H1 (cell line): ENCODE results near the gene ENPEP. TPM values are rescaled to one million over a fixed set of nuclear protein-coding genes. Genes with fewer than 3 reads are reported as not detected.

Source experiments
- CTCF ChIA-PET: fragments of 300-600 bp; sonication (Branson Sonifier 250); formaldehyde crosslinking; loops from one replicate; lab custom pipeline; 2021; ENCODE audit not compliant: partially characterized antibody; lab: Charles Lee
- POLR2A ChIA-PET: fragments of 300-600 bp; sonication (Branson Sonifier 250); formaldehyde crosslinking; loops from one replicate; lab custom pipeline; 2021; ENCODE audit warnings: inconsistent platforms; ENCODE audit not compliant: partially characterized antibody; lab: Charles Lee
- DNase-seq, 2 experiments: peaks; one replicate each; pipeline versions ENCODE4 v3.0.0 to v3.0.0-alpha.2; 2010 to 2022; ENCODE audit warnings: low spot score in 2 of 2, low read depth in 1 of 2, mixed read lengths in 1 of 2
- FAIRE-seq: peaks from 2 replicates; lab custom pipeline; 2011; peaks lifted over from hg19 to GRCh38; lab: Jason Lieb, UNC
- H2AFZ ChIP-seq: 2 replicates; pipeline ENCODE4 v1.8.1; 2012; ENCODE audit warnings: low read length, inconsistent platforms
- H2AK5ac ChIP-seq: 2 replicates; pipeline ENCODE4 v1.6.1; 2013; ENCODE audit warnings: low read depth, low read length
- H2BK120ac ChIP-seq: replicated peaks from 2 replicates; pipeline ENCODE3; 2013; ENCODE audit warnings: low read depth, low read length, inconsistent platforms
- H2BK12ac ChIP-seq: 2 replicates; pipeline ENCODE4 v1.6.1; 2013; ENCODE audit warnings: low read depth, low read length
- H2BK15ac ChIP-seq: 2 replicates; pipeline ENCODE4 v1.6.1; 2013; ENCODE audit warnings: low read length
- H2BK20ac ChIP-seq: 2 replicates; pipeline ENCODE4 v1.6.1; 2013; ENCODE audit warnings: low read length
- H2BK5ac ChIP-seq: 2 replicates; pipeline ENCODE4 v1.6.1; 2013; ENCODE audit warnings: low read depth, low read length
- H3K14ac ChIP-seq: 2 replicates; pipeline ENCODE4 v1.6.1; 2013; ENCODE audit warnings: inconsistent platforms; ENCODE audit not compliant: insufficient read length
- H3K18ac ChIP-seq: 2 replicates; pipeline ENCODE4 v1.6.1; 2013; ENCODE audit warnings: low read length; ENCODE audit errors: extremely low read depth
- H3K23ac ChIP-seq: 2 replicates; pipeline ENCODE4 v1.6.1; 2013; ENCODE audit warnings: inconsistent platforms; ENCODE audit not compliant: insufficient read length
- H3K23me2 ChIP-seq: 2 replicates; pipeline ENCODE4 v1.6.1; 2013; ENCODE audit warnings: low read depth, low read length
- H3K27ac ChIP-seq: 2 replicates; pipeline ENCODE4 v1.6.1; 2011; ENCODE audit warnings: low read depth, low read length, inconsistent platforms
- H3K27me3 ChIP-seq, 4 experiments: replicated peaks in 1 of 4; 1 replicate in 1 of 4; 2 replicates in 3 of 4; pipeline versions ENCODE4 v1.6.1 to v1.8.1; 2011 to 2013; ENCODE audit warnings: low read length in 3 of 4, mild to moderate bottlenecking in 3 of 4, inconsistent platforms in 2 of 4, mixed read lengths in 2 of 4, moderate library complexity in 1 of 4; ENCODE audit not compliant: control insufficient read depth in 3 of 4, insufficient read depth in 3 of 4; ENCODE audit errors: extremely low read depth in 1 of 4
- H3K36me3 ChIP-seq, 4 experiments: 2 replicates each; pipeline versions ENCODE4 v1.6.1 to v1.8.1; 2011 to 2013; ENCODE audit warnings: mild to moderate bottlenecking in 4 of 4, low read length in 3 of 4, moderate library complexity in 2 of 4, control low read depth in 1 of 4, inconsistent platforms in 1 of 4; ENCODE audit not compliant: insufficient read depth in 4 of 4, control insufficient read depth in 2 of 4
- H3K4ac ChIP-seq: replicated peaks from 2 replicates; pipeline ENCODE3; 2013; ENCODE audit warnings: low read length, low read depth, mixed read lengths, inconsistent platforms; ENCODE audit not compliant: insufficient read length
- H3K4me1 ChIP-seq, 4 experiments: replicated peaks in 1 of 4; 1 replicate in 1 of 4; 2 replicates in 3 of 4; pipeline versions ENCODE4 v1.6.1 to v1.8.1; 2011 to 2013; ENCODE audit warnings: low read length in 3 of 4, inconsistent platforms in 2 of 4, mixed read lengths in 1 of 4; ENCODE audit not compliant: insufficient read depth in 4 of 4, control insufficient read depth in 3 of 4
- H3K4me2 ChIP-seq, 2 experiments: 2 replicates each; pipeline versions ENCODE4 v1.6.1 to v1.8.1; 2011 to 2013; ENCODE audit warnings: low read depth in 2 of 2, low read length in 2 of 2, control low read depth in 1 of 2, inconsistent platforms in 1 of 2, mild to moderate bottlenecking in 1 of 2; ENCODE audit not compliant: insufficient read depth in 1 of 2
- H3K4me3 ChIP-seq, 4 experiments: fragments of 200-600, 300-600 bp in 1 of 4; sonication (generic), shearing (Covaris generic), sonication (Bioruptor Twin) in 1 of 4; 2 replicates each; pipeline versions ENCODE4 v1.5.1 to v1.8.1; 2011 to 2016; ENCODE audit warnings: low read length in 4 of 4, low read depth in 3 of 4, control low read depth in 2 of 4, inconsistent platforms in 2 of 4, mild to moderate bottlenecking in 2 of 4, mixed read lengths in 1 of 4, moderate library complexity in 1 of 4; ENCODE audit not compliant: insufficient read depth in 2 of 4; ENCODE audit errors: extremely low read depth in 1 of 4
- H3K56ac ChIP-seq: replicated peaks from 2 replicates; pipeline ENCODE3; 2013; ENCODE audit warnings: low read depth, mild to moderate bottlenecking, mixed read lengths, low read length, inconsistent platforms; ENCODE audit not compliant: insufficient read length
- H3K79me1 ChIP-seq: 2 replicates; pipeline ENCODE4 v1.6.1; 2013; ENCODE audit warnings: low read depth, low read length, control low read depth
- H3K79me2 ChIP-seq, 2 experiments: 2 replicates each; pipeline versions ENCODE4 v1.6.1 to v1.8.1; 2012 to 2013; ENCODE audit warnings: low read length in 2 of 2, mild to moderate bottlenecking in 2 of 2, inconsistent platforms in 1 of 2; ENCODE audit not compliant: insufficient read depth in 2 of 2, control insufficient read depth in 1 of 2
- H3K9ac ChIP-seq, 4 experiments: replicated peaks in 1 of 4; 1 replicate in 1 of 4; 2 replicates in 3 of 4; pipeline versions ENCODE4 v1.6.1 to v1.8.1; 2011 to 2013; ENCODE audit warnings: low read depth in 3 of 4, low read length in 3 of 4, control low read depth in 2 of 4, mild to moderate bottlenecking in 2 of 4, moderate library complexity in 2 of 4, inconsistent platforms in 1 of 4; ENCODE audit errors: extremely low read depth in 1 of 4
- H3K9me3 ChIP-seq, 2 experiments: 2 replicates each; pipeline versions ENCODE4 v1.6.1 to v1.8.1; 2012 to 2013; ENCODE audit warnings: mild to moderate bottlenecking in 2 of 2, moderate library complexity in 2 of 2, control low read depth in 1 of 2, inconsistent platforms in 1 of 2, low read depth in 1 of 2, low read length in 1 of 2, mixed read lengths in 1 of 2; ENCODE audit not compliant: insufficient read depth in 2 of 2
- H4K20me1 ChIP-seq, 2 experiments: replicated peaks in 1 of 2; 2 replicates each; pipeline versions ENCODE3 to v1.8.1; 2011 to 2013; ENCODE audit warnings: inconsistent platforms in 2 of 2, low read length in 2 of 2, mild to moderate bottlenecking in 1 of 2; ENCODE audit not compliant: insufficient read depth in 2 of 2, control insufficient read depth in 1 of 2
- H4K5ac ChIP-seq: 2 replicates; pipeline ENCODE4 v1.6.1; 2013; ENCODE audit warnings: low read length, low read depth, mixed read lengths, inconsistent platforms; ENCODE audit not compliant: insufficient read length
- H4K8ac ChIP-seq: 2 replicates; pipeline ENCODE4 v1.8.0; 2013; ENCODE audit warnings: mild to moderate bottlenecking, moderate library complexity, low read length, inconsistent platforms; ENCODE audit not compliant: insufficient read depth; ENCODE audit errors: extremely low read depth
- H4K91ac ChIP-seq: replicated peaks from 2 replicates; pipeline ENCODE3; 2013; ENCODE audit warnings: low read length, mixed read lengths, inconsistent platforms; ENCODE audit not compliant: insufficient read length
- BACH1 ChIP-seq: IDR thresholded peaks from 2 replicates; pipeline ENCODE4 v1.6.1; 2012; ENCODE audit warnings: low read length, improper control_type of control experiment
- CTBP2 ChIP-seq: IDR thresholded peaks from 2 replicates; pipeline ENCODE4 v1.7.0; 2011; ENCODE audit warnings: borderline replicate concordance, mild to moderate bottlenecking, moderate library complexity, mixed read lengths, low read length; ENCODE audit not compliant: insufficient read depth, insufficient read length
- SIN3A ChIP-seq, 2 experiments: IDR thresholded peaks in 1 of 2; conservative IDR thresholded peaks in 1 of 2; 2 replicates each; pipeline ENCODE4 v1.6.1; 2011 to 2012; ENCODE audit warnings: low read length in 2 of 2, improper control_type of control experiment in 1 of 2, low read depth in 1 of 2, mild to moderate bottlenecking in 1 of 2
- TCF12 ChIP-seq: IDR thresholded peaks from 2 replicates; pipeline ENCODE4 v1.6.1; 2011; ENCODE audit warnings: low read depth, mild to moderate bottlenecking, low read length
- WGBS, 2 experiments: shearing (Covaris generic) in 1 of 2; methylation state at CpG; one replicate each; pipeline versions ENCODE4 v1.1.6 to v1.1.7; 2013 to 2015; ENCODE audit warnings: low lambda C conversion rate in 2 of 2, mixed read lengths in 2 of 2, inconsistent platforms in 1 of 2, low coverage in 1 of 2, missing lambda C conversion rate in 1 of 2; ENCODE audit not compliant: insufficient replicate concordance in 2 of 2, insufficient coverage in 1 of 2, insufficient read length in 1 of 2; ENCODE audit errors: extremely low coverage in 1 of 2, missing lambda C conversion rate in 1 of 2; 5-methylcytosine and 5-hydroxymethylcytosine counted together
- polyA plus RNA-seq, 7 experiments: library from polyadenylated mRNA; depleted of rRNA in 3 of 7; stranded (reverse) in 5 of 7; unstranded in 2 of 7; fragments of >200 nt in 5 of 7; fragments of 200-250 nt in 2 of 7; gene quantifications; 1 replicate in 5 of 7; 2 replicates in 1 of 7; 4 replicates in 1 of 7; pipeline versions ENCODE4 v1.2.1 to v1.2.3, GENCODE V29; 2011 to 2013; ENCODE audit warnings: missing spikeins in 2 of 7, mixed read lengths in 2 of 7
- total RNA-seq: library from RNA; stranded (reverse); fragmentation: NEBNext Ultra II Directional; extraction: Animal tissue kit (Norgen Biotek cat#: 25700); gene quantifications from 2 replicates; pipeline ENCODE4 v1.2.1, GENCODE V29; 2021
- TF ChIP-seq, protein P1 (sequence below): IDR thresholded peaks from 2 replicates; pipeline ENCODE4 v1.6.1; 2012; ENCODE audit warnings: inconsistent platforms
- TF ChIP-seq, protein P2 (sequence below): IDR thresholded peaks from 2 replicates; pipeline ENCODE4 v1.6.1; 2012; ENCODE audit warnings: inconsistent platforms

The ENPEP gene
- total and polyA plus RNA-seq, 2 of the 8 experiments (the other 6 are each of a cell fraction or from before 2014, with no cell fraction given) = 0.09 to 0.61 TPM

GRCh38 chr4:110489901-110490508 lies 14.1 kb downstream of the ENPEP start:
- Histone ChIP-seq H3K79me1 (no peaks in the 10 kb centered on the region), H3K56ac (no peak overlapping the region), H3K4me3 (no peak overlapping the region), H4K8ac (no peak overlapping the region), H2BK20ac (no peak overlapping the region), H2AK5ac (no peak overlapping the region), H3K18ac (no peak overlapping the region), H2BK15ac (no peak overlapping the region), H4K91ac (no peak overlapping the region), H3K14ac (no peak overlapping the region), H3K27me3 (no peaks in the 10 kb centered on the region), H3K23me2 (no peaks in the 10 kb centered on the region), H3K79me2 (no peaks in the 10 kb centered on the region), H3K23ac (no peak overlapping the region), H4K5ac (no peak overlapping the region), H3K4ac (no peak overlapping the region), H3K9me3 (no peaks in the 10 kb centered on the region), H2AFZ (no peak overlapping the region), H2BK12ac (no peak overlapping the region), H3K9ac (no peak overlapping the region), H3K27ac (no peak overlapping the region), H4K20me1 (peaks cover 0 to 1% of the 10 kb centered on the region in 2 experiments), H3K4me1 (peaks cover 0 to 9% (median under 1%) of the 10 kb centered on the region in 4 experiments; a peak in 3 of 7 replicates), H2BK5ac (no peak overlapping the region), H2BK120ac (no peak overlapping the region), H3K36me3 (no peaks in the 10 kb centered on the region), H3K4me2 (no peak overlapping the region)
- POLR2A ChIA-PET = no interaction called here
- CTCF ChIA-PET = interaction anchor here (1.2 kb wide), 1 partner anchor 484 kb away, joined by 3 read pairs; no protein-coding TSS in a partner anchor
- FAIRE-seq (no peak), DNase-seq (no peak)
- TF ChIP-seq, protein P1, sequence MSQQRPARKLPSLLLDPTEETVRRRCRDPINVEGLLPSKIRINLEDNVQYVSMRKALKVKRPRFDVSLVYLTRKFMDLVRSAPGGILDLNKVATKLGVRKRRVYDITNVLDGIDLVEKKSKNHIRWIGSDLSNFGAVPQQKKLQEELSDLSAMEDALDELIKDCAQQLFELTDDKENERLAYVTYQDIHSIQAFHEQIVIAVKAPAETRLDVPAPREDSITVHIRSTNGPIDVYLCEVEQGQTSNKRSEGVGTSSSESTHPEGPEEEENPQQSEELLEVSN = no peak
- TF ChIP-seq BACH1 (no peak), CTBP2 (no peak), SIN3A (conservative IDR thresholded peaks at IDR 0.05 in 1 of 2, IDR thresholded peaks at IDR 0.05 in 1 of 2; ENCODE audit: low read depth in 1 of 2, low read length in 2 of 2) (no peak), TCF12 (no peak)
- TF ChIP-seq, protein P2, sequence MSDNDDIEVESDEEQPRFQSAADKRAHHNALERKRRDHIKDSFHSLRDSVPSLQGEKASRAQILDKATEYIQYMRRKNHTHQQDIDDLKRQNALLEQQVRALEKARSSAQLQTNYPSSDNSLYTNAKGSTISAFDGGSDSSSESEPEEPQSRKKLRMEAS = no peak
- WGBS, 2 experiments = 95 to 100% methylated on average over 1 to 6 of the region's 6 CpGs
